ENCODE results near the gene ZNF106.

Gene ZNF106

GRCh38 chr15:42392309-42393024, 98.5 kb downstream of the ZNF106 start:
- Mint-ChIP-seq H3K27me3 (ENCODE audit: low read depth) (no peaks in the 10 kb centered on the region), H3K4me3 (no peak overlapping the region), H3K36me3 (ENCODE audit: low read depth) (no peaks in the 10 kb centered on the region), H3K9me3 (no peaks in the 10 kb centered on the region), H3K4me1 (no peaks in the 10 kb centered on the region), H3K27ac (peak overlapping the region in 1 of 3 experiments; percentile 95)
- TF ChIP-seq CTCF (IDR thresholded peaks at IDR 0.05; ENCODE audit: unreplicated experiment in 3 of 3), result no peak

GRCh38 chr15:42387603-42388002, 103.3 kb downstream of the ZNF106 start:
- no peaks in the 10 kb centered on the region for H3K36me3 Mint-ChIP-seq (ENCODE audit: low read depth)
- H3K27me3 Mint-ChIP-seq (ENCODE audit: low read depth), result peaks cover 4% of the 10 kb centered on the region
- no peak for TF ChIP-seq CTCF (IDR thresholded peaks at IDR 0.05; ENCODE audit: unreplicated experiment in 3 of 3)
- H3K9me3 Mint-ChIP-seq, result no peaks in the 10 kb centered on the region
- no peak overlapping the region for H3K4me3 Mint-ChIP-seq
- peaks cover 14% of the 10 kb centered on the region for H3K4me1 Mint-ChIP-seq
- H3K27ac Mint-ChIP-seq, result no peak overlapping the region

GRCh38 chr15:42385980-42386700, 104.8 kb downstream of the ZNF106 start:
- no peak overlapping the region for H3K4me3 Mint-ChIP-seq
- no peaks in the 10 kb centered on the region for H3K9me3 Mint-ChIP-seq
- TF ChIP-seq CTCF (IDR thresholded peaks at IDR 0.05; ENCODE audit: unreplicated experiment in 3 of 3), result no peak
- H3K4me1 Mint-ChIP-seq, result peaks cover 14% of the 10 kb centered on the region
- H3K36me3 Mint-ChIP-seq (ENCODE audit: low read depth), result no peaks in the 10 kb centered on the region
- H3K27me3 Mint-ChIP-seq (ENCODE audit: low read depth), result peaks cover 4% of the 10 kb centered on the region
- peak overlapping the region in 2 of 3 experiments; percentile 49 to 53 for H3K27ac Mint-ChIP-seq

GRCh38 chr15:42385206-42385979, 105.5 kb downstream of the ZNF106 start:
- Mint-ChIP-seq H3K36me3 (ENCODE audit: low read depth) (no peaks in the 10 kb centered on the region), H3K9me3 (no peaks in the 10 kb centered on the region), H3K4me1 (peaks cover 14% of the 10 kb centered on the region), H3K27ac (peak overlapping the region in 2 of 3 experiments; percentile 40 to 53), H3K27me3 (ENCODE audit: low read depth) (peaks cover 4% of the 10 kb centered on the region), H3K4me3 (no peak overlapping the region)
- peak; percentile 36 to 56 (median 45) for TF ChIP-seq CTCF (IDR thresholded peaks at IDR 0.05; ENCODE audit: unreplicated experiment in 3 of 3)

GRCh38 chr15:42384597-42384996, 106.3 kb downstream of the ZNF106 start:
- Mint-ChIP-seq H3K4me3 (no peak overlapping the region), H3K36me3 (ENCODE audit: low read depth) (no peaks in the 10 kb centered on the region), H3K27ac (no peak overlapping the region), H3K9me3 (peaks cover under 1% of the 10 kb centered on the region), H3K4me1 (peaks cover 14% of the 10 kb centered on the region), H3K27me3 (ENCODE audit: low read depth) (peaks cover 4% of the 10 kb centered on the region)
- TF ChIP-seq CTCF (IDR thresholded peaks at IDR 0.05; ENCODE audit: unreplicated experiment in 3 of 3), result no peak
